ENCODE data around the gene ITGBL1. TPM values are rescaled to one million over a fixed set of nuclear protein-coding genes. Genes with fewer than 3 reads are reported as not detected.

ITGBL1 gene
- total RNA-seq, 1 experiment from 2014 or later: 44.0 TPM

GRCh38 chr13:101736566-101736965 is 284.1 kb downstream of the ITGBL1 start:
- no peak for DNase-seq (ENCODE audit: low read depth)

GRCh38 chr13:101738336-101738735 is 285.9 kb downstream of the ITGBL1 start:
- DNase-seq (ENCODE audit: low read depth): no peak

- DNase-seq (ENCODE audit: low read depth): no peak
Observed at GRCh38 chr13:101739382-101740178, 287.1 kb downstream of the ITGBL1 start.

- DNase-seq (ENCODE audit: low read depth): no peak
Observed at GRCh38 chr13:101746513-101746912, 294.0 kb downstream of the ITGBL1 start.

GRCh38 chr13:101747039-101747438 is 294.6 kb downstream of the ITGBL1 start:
- DNase-seq (ENCODE audit: low read depth): no peak

GRCh38 chr13:101749584-101749983 is 297.1 kb downstream of the ITGBL1 start:
- DNase-seq (ENCODE audit: low read depth): no peak

GRCh38 chr13:101751488-101751887 is 299.0 kb downstream of the ITGBL1 start:
- DNase-seq (ENCODE audit: low read depth): peak; percentile 34

GRCh38 chr13:101752432-101752831 is 300.0 kb downstream of the ITGBL1 start:
- DNase-seq (ENCODE audit: low read depth): no peak

GRCh38 chr13:101755228-101755887 is 302.9 kb downstream of the ITGBL1 start:
- DNase-seq (ENCODE audit: low read depth): no peak

GRCh38 chr13:101757446-101758039 is 305.1 kb downstream of the ITGBL1 start:
- peak; percentile 44 for DNase-seq (ENCODE audit: low read depth)

GRCh38 chr13:101763191-101763590 is 310.7 kb downstream of the ITGBL1 start:
- peak; percentile 22 for DNase-seq (ENCODE audit: low read depth)

Other genes starting within 250 kb of the ITGBL1 start
- gene NALCN, start 36.2 kb upstream of the ITGBL1 start, total RNA-seq (2014; rRNA removed; shearing (Covaris generic)): 3.1 and 3.3 TPM in 2 replicates

All from HT1080 (cell line).